NAMALWA (cell line): ENCODE measurements around the gene SGCB.

Source experiments
- DNase-seq: peaks from one replicate; pipeline ENCODE4 v3.0.0-alpha.2; 2015; ENCODE audit warnings: low spot score

Gene SGCB

DNA sequence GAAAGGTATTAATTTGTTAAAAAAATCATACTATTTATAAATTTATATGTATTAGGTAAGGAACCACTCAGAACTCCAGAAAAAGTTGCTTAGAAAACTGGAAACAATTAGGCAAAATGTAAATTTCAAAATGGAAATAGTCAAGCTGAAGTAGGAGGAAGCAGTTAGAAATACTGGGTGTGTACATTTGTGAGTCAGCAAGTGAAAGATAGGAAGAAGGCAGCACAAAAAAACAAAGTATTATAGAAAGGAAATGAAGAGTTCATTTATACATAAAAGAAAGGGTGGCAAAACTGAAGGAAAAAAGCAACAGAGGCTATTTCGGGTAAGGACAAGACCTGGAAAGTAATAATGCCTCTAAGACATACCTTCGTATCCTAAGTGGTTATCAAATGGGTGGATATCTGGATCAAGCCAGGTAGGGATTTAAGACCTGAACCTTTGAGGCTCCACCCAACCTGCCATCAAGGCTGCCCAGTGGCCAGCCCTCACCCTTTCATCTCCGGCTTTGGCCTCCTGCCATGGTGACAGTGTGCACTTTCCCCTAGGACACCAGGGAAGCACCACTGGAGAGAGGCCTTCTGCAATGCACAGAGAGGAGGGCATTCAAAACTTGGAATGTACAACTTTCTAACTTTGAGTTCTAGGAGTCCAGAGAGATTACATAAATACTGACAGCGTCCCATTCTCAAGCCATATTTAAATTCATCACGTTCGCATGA, 18.0 kb downstream of the SGCB start, which contains the start of gene LRRC66:
TSS of gene LRRC66 (minus strand) at position 428 of the 722 bp plus-strand sequence. CDS start 2,750 bp downstream, outside the sequence.
- no peak for DNase-seq

DNA sequence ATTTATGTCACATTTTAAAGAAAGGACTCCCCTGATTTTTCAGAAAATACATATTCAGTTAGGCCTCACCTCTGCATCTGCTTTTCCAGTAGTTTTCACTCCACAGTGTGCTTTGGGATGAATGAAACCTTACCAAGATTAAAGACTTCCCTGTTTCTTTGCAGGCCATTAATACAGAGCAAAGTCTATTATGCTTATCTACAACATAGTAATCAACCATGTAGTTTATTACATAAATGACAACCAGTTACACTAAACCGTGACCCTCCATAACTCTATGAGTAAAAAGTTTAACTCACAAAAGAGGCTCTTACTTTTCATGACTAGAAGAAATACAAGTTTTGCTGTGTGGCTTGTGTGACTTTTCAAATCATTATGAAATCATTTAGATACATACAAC, 20.3 kb downstream of the SGCB start:
- no peak for DNase-seq

- no peak for DNase-seq
These were observed 21.1 kb downstream of the SGCB start for GRCh38 chr4:52016981-52017380.

DNA sequence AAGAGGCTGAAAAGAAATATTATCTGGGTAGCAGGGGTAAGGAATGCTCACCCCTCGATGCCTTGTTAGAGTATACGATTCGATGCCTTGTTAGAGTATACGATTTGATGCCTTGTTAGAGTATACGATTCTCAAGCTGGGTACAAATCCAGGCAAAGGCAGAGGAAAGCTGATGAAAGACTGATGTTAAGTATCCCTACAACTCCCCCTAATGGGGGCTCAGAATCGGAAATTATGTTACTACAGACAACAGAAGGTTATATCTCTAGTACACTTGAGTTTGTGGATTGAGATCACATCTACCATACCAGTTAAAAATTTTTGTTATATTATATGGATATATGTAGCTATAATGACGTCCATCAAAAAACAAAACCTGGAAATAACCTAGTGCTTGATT, 22.7 kb downstream of the SGCB start:
- DNase-seq, result peak; percentile 22

DNA sequence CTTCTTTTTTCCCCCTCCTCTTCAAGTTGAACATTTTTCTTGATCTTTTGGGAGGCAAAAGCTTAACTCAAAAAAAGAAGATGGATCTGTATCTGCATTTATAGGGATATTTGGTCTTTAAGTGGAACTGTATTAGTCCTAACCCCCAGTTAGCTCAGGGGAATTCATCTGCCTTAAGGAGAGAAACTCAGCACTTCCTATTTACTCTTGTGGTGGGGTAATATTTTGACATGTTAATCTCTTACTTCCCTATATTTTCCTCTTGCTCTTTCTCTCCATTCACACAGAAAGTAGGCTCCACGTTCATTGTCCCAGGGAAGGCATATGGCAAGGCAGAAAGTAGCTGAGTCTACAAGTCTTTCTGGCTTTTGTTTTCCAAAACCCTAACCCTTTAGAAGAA, 23.2 kb downstream of the SGCB start:
- no peak for DNase-seq

GRCh38 chr4:52012651-52013050, 25.4 kb downstream of the SGCB start:
- DNase-seq, result no peak

GRCh38 chr4:52010986-52011385, 27.1 kb downstream of the SGCB start:
- no peak for DNase-seq

DNA sequence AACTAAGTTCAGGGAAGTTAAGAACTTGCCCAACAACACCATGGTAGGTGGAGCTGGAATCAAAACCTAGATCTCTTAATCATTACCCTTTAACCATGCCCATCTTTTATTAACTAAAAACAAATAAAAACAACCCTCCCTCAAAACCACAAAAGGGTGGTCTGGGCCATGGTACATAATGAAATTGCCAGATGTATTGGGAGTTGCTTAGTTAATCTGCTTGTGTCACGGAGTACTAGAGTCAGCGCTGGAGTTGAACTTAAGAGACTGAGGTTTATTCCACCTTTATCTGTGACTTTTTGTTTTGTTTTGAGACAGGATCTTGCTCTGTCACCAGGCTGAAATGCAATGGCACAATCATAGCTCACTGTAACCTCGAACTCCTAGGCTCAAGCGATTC, 31.2 kb downstream of the SGCB start:
- DNase-seq, result no peak

- no peak for DNase-seq
These were observed 32.4 kb downstream of the SGCB start for GRCh38 chr4:52005604-52006273.

- DNase-seq, result no peak
These were observed 33.7 kb downstream of the SGCB start for GRCh38 chr4:52004414-52004813.

- DNase-seq, result no peak
These were observed 36.5 kb downstream of the SGCB start for GRCh38 chr4:52001616-52002015.

DNA sequence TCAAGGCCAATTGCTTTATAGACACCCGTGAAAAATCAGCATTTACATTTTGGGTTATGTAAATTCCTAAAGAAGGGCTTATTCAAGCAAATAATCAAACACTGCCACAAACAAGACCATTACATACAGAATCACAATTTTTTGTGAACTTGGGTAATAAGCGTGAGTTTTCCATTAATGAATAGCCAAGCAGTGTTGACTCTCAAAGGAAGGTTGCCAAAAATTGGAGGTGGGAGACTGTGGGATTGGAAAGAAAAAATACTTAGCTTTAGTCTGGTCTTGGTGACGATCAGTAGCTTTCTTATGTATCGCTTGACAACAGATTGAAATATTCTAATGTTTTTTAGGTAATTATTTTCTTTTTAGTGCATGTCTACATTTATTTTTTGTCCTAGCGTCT, 38.8 kb downstream of the SGCB start:
- DNase-seq, result no peak

DNA sequence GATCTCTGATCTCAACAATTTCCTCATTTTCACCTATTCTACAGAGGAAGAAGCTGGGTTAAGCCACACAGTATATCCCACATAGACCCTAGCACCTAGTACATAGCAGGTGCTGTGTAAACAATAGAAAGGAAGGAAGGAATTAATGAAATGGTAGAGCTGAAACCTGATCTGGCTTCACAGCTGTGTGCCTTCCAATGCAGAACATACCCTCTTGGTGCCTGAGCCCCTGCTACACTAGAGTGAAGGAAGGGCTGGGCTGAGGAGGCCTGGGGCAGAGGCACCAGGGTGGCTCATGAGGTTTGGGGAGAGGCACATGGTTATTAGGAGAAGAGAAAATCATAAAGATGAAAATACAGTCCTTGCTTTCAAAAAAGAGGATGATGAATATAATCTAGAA, 39.3 kb downstream of the SGCB start:
- no peak for DNase-seq

- no peak for DNase-seq
These were observed 40.5 kb downstream of the SGCB start for GRCh38 chr4:51997647-51998046.

GRCh38 chr4:51995647-51996220, 42.4 kb downstream of the SGCB start:
- DNase-seq, result no peak
